ENCODE measurements around the gene SNX24.

GRCh38 chr5:123051206-123051605, 205.8 kb downstream of the SNX24 start:
- TF ChIP-seq POLR2A (IDR thresholded peaks at IDR 0.05) (no peak), CTCF (IDR thresholded peaks at IDR 0.05) (no peak)
